ENCODE results near the gene SCUBE1.

Gene SCUBE1

DNA sequence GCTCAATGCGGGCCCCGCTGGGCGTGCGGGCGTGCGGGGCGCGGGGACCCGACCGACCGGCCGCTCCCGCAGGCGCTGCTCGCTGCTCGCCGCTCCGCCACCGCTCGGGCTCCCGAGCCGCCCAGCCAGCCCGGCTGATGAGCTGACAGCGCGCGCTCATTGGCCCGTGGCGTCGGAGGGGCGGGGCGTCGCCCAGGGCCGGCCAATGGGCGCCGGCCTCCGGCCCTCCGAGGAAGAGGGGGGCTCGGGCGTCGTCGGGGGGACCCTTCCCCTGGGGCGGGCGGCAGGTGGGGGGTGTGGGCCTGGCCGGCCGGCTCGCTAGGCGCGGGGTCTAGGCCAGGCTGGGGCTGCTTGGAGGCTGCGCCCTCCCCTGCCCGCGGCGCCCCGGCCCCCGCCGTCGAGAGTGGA lies at the start of gene SCUBE1:
SCUBE1 (minus strand) TSS at position 111 of the 408 bp plus-strand sequence. CDS start 111 bp downstream, outside the sequence.
- H3K4me2 ChIP-seq: peak within 1 kb of the TSS; percentile 12 to 81 (median 53); a peak in 19 of 22 replicates
- H3K27me3 ChIP-seq: peaks cover 31 to 41% (median 36%) of the 10 kb centered on the region in 11 experiments
- H3K4me3 ChIP-seq: peak within 1 kb of the TSS in 4 of 10 experiments; percentile 19 to 48 (median 27); a peak in 6 of 20 replicates
- 0 out of 22 replicates have a peak within 1 kb of the TSS, but pooled peaks of 1 of the 11 experiments have one; percentile 7 for H3K27ac ChIP-seq
- H3K9me3 ChIP-seq (replicated peaks in 1 of 11): peaks cover 0 to under 1% (median 0%) of the 10 kb centered on the region in 11 experiments; a peak in 2 of 22 replicates
- no peaks in the 10 kb centered on the region for H3K36me3 ChIP-seq
- H4K20me1 ChIP-seq: no peaks in the 10 kb centered on the region
- no peak within 1 kb of the TSS; a peak in 1 of 22 replicates for H3K9ac ChIP-seq
- no peak for TF ChIP-seq Cebpa-rat (IDR thresholded peaks at IDR 0.05)
- peaks cover 23 to 54% (median 42%) of the 10 kb centered on the region in 10 experiments for H3K4me1 ChIP-seq

DNA sequence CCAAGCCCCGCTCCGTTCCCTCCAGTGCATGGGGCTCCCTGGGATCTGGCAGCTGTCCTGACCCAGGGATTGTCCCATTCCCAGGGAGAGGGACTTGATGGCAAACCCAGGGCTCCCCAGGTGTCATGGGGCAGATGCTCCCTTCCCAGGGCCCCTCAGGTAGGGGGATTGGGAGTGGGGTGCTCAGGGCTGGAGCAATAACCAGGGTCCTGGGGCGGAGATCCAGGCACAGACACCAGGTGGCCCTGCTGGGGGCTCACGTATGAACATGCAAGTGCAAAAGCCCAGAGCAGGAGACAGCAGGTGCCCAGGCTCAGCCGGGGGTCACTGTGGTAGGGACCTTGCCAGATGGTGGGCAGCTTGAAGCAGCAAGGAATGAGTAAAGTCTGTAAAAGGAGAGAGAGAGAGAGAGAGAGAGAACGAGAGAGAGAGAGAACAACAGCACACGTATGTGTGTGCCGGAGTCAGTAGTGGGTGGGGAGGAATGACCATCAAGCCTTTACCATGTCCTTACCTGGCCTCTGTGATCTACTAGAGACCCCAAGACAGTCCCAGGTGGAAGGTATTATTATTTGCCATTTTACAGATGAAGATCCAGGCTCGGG lies 49.3 kb upstream of the SCUBE1 start:
- Histone ChIP-seq H3K9me3 (replicated peaks in 1 of 11) (no peaks in the 10 kb centered on the region), H3K27ac (no peak overlapping the region), H3K4me1 (no peaks in the 10 kb centered on the region; a peak in 1 of 20 replicates), H4K20me1 (peaks cover 0 to 4% (median 0%) of the 10 kb centered on the region in 11 experiments; a peak in 3 of 22 replicates), H3K9ac (no peak overlapping the region), H3K36me3 (no peaks in the 10 kb centered on the region), H3K27me3 (no peaks in the 10 kb centered on the region), H3K4me3 (no peak overlapping the region), H3K4me2 (no peak overlapping the region)
- no peak for TF ChIP-seq Cebpa-rat (IDR thresholded peaks at IDR 0.05)

DNA sequence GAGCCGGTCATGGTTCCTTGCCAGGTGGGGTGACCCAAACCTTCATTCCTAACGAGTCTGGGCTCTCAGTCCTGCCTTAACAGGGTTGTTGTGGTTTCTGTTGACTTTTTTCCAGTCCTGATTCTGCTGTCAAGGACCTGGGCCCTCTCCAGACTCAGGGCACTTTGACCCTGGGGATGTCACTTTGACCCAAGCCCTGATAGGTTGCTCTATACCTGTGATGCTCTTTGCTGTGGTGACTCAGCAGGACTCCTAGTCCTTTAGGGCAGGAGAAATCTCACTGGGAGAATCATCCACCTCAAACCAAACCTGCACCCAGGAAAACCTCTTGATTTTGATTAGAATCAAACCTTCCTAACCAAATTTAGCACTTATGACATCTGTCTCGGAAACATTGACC lies 48.1 kb upstream of the SCUBE1 start:
- Histone ChIP-seq H3K4me1 (no peaks in the 10 kb centered on the region; a peak in 1 of 20 replicates), H3K27me3 (no peaks in the 10 kb centered on the region), H4K20me1 (peaks cover 0 to 7% (median 0%) of the 10 kb centered on the region in 11 experiments; a peak in 4 of 22 replicates), H3K4me3 (no peak overlapping the region), H3K4me2 (no peak overlapping the region), H3K27ac (no peak overlapping the region), H3K36me3 (no peaks in the 10 kb centered on the region), H3K9me3 (replicated peaks in 1 of 11) (no peaks in the 10 kb centered on the region), H3K9ac (no peak overlapping the region)
- TF ChIP-seq Cebpa-rat (IDR thresholded peaks at IDR 0.05): no peak

GRCh38 chr22:43390872-43391271 lies 47.7 kb upstream of the SCUBE1 start:
- Histone ChIP-seq H3K27ac (no peak overlapping the region), H3K4me2 (no peak overlapping the region), H3K4me1 (no peaks in the 10 kb centered on the region; a peak in 1 of 20 replicates), H3K9me3 (replicated peaks in 1 of 11) (no peaks in the 10 kb centered on the region), H3K36me3 (no peaks in the 10 kb centered on the region), H4K20me1 (peaks cover 0 to 7% (median 0%) of the 10 kb centered on the region in 11 experiments; a peak in 3 of 22 replicates), H3K27me3 (no peaks in the 10 kb centered on the region; a peak in 1 of 22 replicates), H3K9ac (no peak overlapping the region), H3K4me3 (no peak overlapping the region)
- TF ChIP-seq Cebpa-rat (IDR thresholded peaks at IDR 0.05): no peak

DNA sequence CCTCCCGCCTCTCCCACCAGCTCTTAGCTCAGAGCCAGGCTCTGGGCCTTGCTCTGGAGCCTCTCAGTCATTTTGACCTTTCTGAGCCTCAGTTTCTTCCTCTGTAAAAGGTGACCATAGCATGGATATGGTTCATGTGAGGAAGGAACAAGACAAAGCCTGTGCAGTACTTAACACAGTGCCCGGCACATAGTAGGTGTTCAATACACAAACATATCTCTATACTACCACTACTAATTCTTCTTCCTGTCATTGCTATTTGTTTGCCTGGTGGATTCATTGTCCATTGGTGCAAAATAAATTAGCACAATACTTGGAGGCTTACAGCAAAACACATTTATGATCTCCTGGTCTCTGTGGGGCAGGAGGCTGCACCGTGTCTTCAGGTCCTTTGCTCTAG lies 47.0 kb upstream of the SCUBE1 start:
- peaks cover 0 to 4% (median 1%) of the 10 kb centered on the region in 10 experiments; a peak in 3 of 20 replicates for H3K4me1 ChIP-seq
- H3K4me3 ChIP-seq: no peak overlapping the region
- H4K20me1 ChIP-seq: peaks cover 0 to 7% (median 0%) of the 10 kb centered on the region in 11 experiments; a peak in 3 of 22 replicates
- H3K27me3 ChIP-seq: no peaks in the 10 kb centered on the region; a peak in 1 of 22 replicates
- no peak overlapping the region for H3K27ac ChIP-seq
- H3K36me3 ChIP-seq: no peaks in the 10 kb centered on the region
- no peaks in the 10 kb centered on the region for H3K9me3 ChIP-seq (replicated peaks in 1 of 11)
- no peak for TF ChIP-seq Cebpa-rat (IDR thresholded peaks at IDR 0.05)
- no peak overlapping the region for H3K9ac ChIP-seq
- no peak overlapping the region for H3K4me2 ChIP-seq

DNA sequence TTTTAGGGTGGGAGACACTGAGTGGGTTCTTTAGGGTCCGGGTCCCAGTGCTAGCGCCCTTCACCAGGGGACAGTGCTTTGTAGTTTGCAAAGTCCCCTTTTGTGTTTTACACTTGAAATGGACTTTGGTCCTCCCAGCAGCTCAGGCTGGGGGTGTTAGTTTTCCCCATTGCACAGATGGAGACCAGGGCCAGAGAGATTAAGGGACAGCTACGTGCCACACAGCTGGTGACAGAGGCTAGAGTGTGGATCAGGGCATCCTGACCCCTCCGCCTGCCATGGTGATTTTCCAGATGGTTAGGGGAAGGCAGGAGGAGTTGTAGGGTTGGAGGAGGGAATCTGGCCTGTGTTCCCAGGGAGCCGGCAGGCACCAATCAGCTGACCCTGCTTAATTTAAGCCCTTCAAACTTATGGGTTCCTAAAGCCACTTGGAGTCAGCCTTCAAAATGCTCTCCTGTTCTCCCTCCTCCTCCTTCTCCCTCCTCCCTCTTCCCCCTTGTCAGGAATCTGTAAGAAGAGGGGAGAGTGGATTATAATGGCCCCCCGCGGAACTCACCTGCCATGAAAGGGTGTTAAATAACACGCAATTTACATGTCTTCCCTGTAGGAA lies 46.2 kb upstream of the SCUBE1 start:
- no peak overlapping the region for H3K9ac ChIP-seq
- no peak for TF ChIP-seq Cebpa-rat (IDR thresholded peaks at IDR 0.05)
- H3K9me3 ChIP-seq (replicated peaks in 1 of 11): no peaks in the 10 kb centered on the region
- H3K27me3 ChIP-seq: no peaks in the 10 kb centered on the region; a peak in 1 of 22 replicates
- peaks cover 0 to 6% (median 1%) of the 10 kb centered on the region in 10 experiments; a peak in 3 of 20 replicates for H3K4me1 ChIP-seq
- no peak overlapping the region for H3K4me3 ChIP-seq
- H3K4me2 ChIP-seq: no peak overlapping the region
- no peaks in the 10 kb centered on the region for H3K36me3 ChIP-seq
- H4K20me1 ChIP-seq: peaks cover 0 to 7% (median 0%) of the 10 kb centered on the region in 11 experiments; a peak in 3 of 22 replicates
- H3K27ac ChIP-seq: no peak overlapping the region

DNA sequence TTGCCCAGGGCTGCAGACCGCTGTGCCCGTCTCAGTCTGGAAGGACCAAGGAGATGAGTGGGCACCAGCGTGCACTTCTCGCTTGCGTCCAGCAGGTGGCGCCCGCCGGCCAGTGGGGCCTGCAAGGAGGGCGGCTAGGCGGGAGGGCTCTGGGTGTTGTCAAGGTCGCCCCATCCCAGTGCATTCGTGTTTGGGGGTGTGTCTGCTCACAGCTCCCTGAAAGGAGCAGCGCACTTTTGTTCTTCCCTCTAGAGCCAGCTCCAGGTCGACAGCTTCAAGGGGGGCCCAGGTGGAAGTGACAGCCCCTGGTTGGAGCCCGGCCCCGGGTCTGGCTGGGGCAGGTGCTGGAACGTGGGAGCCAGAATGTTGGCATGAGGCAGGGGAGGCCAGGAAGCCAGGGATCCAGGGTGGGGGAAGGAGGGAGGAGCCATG lies 45.3 kb upstream of the SCUBE1 start:
- H3K4me2 ChIP-seq: no peak overlapping the region; a peak in 1 of 22 replicates
- no peak overlapping the region for H3K4me3 ChIP-seq
- H4K20me1 ChIP-seq: peaks cover 0 to 7% (median 0%) of the 10 kb centered on the region in 11 experiments; a peak in 3 of 22 replicates
- no peaks in the 10 kb centered on the region; a peak in 1 of 22 replicates for H3K27me3 ChIP-seq
- H3K9ac ChIP-seq: no peak overlapping the region
- H3K27ac ChIP-seq: no peak overlapping the region
- peaks cover 0 to 6% (median 1%) of the 10 kb centered on the region in 10 experiments; a peak in 3 of 20 replicates for H3K4me1 ChIP-seq
- no peak for TF ChIP-seq Cebpa-rat (IDR thresholded peaks at IDR 0.05)
- H3K9me3 ChIP-seq (replicated peaks in 1 of 11): no peaks in the 10 kb centered on the region
- no peaks in the 10 kb centered on the region for H3K36me3 ChIP-seq

- H3K36me3 ChIP-seq: no peaks in the 10 kb centered on the region
- H3K9ac ChIP-seq: no peak overlapping the region
- H3K27me3 ChIP-seq: no peaks in the 10 kb centered on the region; a peak in 1 of 22 replicates
- H3K4me1 ChIP-seq: peaks cover 0 to 6% (median 1%) of the 10 kb centered on the region in 10 experiments; a peak in 3 of 20 replicates
- no peak overlapping the region for H3K4me2 ChIP-seq
- H3K4me3 ChIP-seq: no peak overlapping the region
- TF ChIP-seq Cebpa-rat (IDR thresholded peaks at IDR 0.05): no peak
- H3K9me3 ChIP-seq (replicated peaks in 1 of 11): no peaks in the 10 kb centered on the region
- no peak overlapping the region for H3K27ac ChIP-seq
- H4K20me1 ChIP-seq: peaks cover 0 to 7% (median 0%) of the 10 kb centered on the region in 11 experiments; a peak in 3 of 22 replicates
Measured at GRCh38 chr22:43387815-43388214, 44.6 kb upstream of the SCUBE1 start.

Data from BLaER1 treated with 17β-estradiol and CSF1 and Interleukin-3, amounts not matched to agents 10 nM and 100 nM (cell line).